HepG2 (cell line): ENCODE data around the gene CAPN10. TPM values are rescaled to one million over a fixed set of nuclear protein-coding genes. Genes with fewer than 3 reads are reported as not detected.

Experiments
- ATAC-seq: fragments of 200-7000 bp; cut with Tn5 transposase; 3 replicates; pipeline ENCODE4 v1.9.1; 2020; ENCODE audit warnings: mild to moderate bottlenecking, moderate library complexity
- BruUV-seq: library from RNA; stranded (reverse); fragments of 400-500 nt; replicated peaks from 2 replicates; lab custom pipeline; 2021; lab: Mats Ljungman, UMichigan
- CTCF ChIA-PET: fragments of 300-600 bp; formaldehyde crosslinking; extraction: SDS; loops from one replicate; lab custom pipeline; 2021; ENCODE audit warnings: low total read pairs, inconsistent platforms, low intra/inter-chr PET ratio; lab: Yijun Ruan, JAX
- POLR2A ChIA-PET: fragments of 350-600 bp; sonication (Branson Sonifier 250); formaldehyde crosslinking; loops from one replicate; lab custom pipeline; 2020; ENCODE audit warnings: antibody characterized with exemption, inconsistent platforms; lab: Yijun Ruan, JAX
- DNase-seq: peaks from one replicate; pipeline ENCODE4 v3.0.0-alpha.2; 2015; ENCODE audit warnings: low spot score
- FAIRE-seq: peaks from 3 replicates; lab custom pipeline; 2011; peaks lifted over from hg19 to GRCh38; lab: Jason Lieb, UNC
- H2AFZ ChIP-seq: one replicate; pipeline ENCODE4 v1.6.1; 2011; ENCODE audit warnings: low read length, inconsistent platforms
- H3K27ac ChIP-seq: fragments of 300-600 bp; 3 replicates; pipeline ENCODE4 v1.8.0; 2011; ENCODE audit warnings: mixed run types, mild to moderate bottlenecking, mixed read lengths, low read length, inconsistent platforms; ENCODE audit not compliant: insufficient read depth; ENCODE audit errors: extremely low read length
- H3K27me3 ChIP-seq, 2 experiments: fragments of 200-600 bp in 1 of 2; 2 replicates in 1 of 2; 3 replicates in 1 of 2; pipeline versions ENCODE4 v1.6.0 to v1.8.0; 2011; ENCODE audit warnings: low read length in 2 of 2, mild to moderate bottlenecking in 2 of 2, moderate library complexity in 2 of 2, inconsistent platforms in 1 of 2; ENCODE audit not compliant: insufficient read depth in 2 of 2, control insufficient read depth in 1 of 2
- H3K36me3 ChIP-seq, 2 experiments: fragments of 200-600 bp in 1 of 2; replicated peaks in 1 of 2; 2 replicates in 1 of 2; 3 replicates in 1 of 2; pipeline versions ENCODE4 v1.5.1 to v1.8.0; 2011; ENCODE audit warnings: low read length in 2 of 2, inconsistent platforms in 1 of 2; ENCODE audit not compliant: insufficient read depth in 2 of 2, control insufficient read depth in 1 of 2
- H3K4me1 ChIP-seq: 2 replicates; pipeline ENCODE4 v1.5.1; 2012; ENCODE audit warnings: low read length, inconsistent platforms; ENCODE audit not compliant: insufficient read depth
- H3K4me2 ChIP-seq: 2 replicates; pipeline ENCODE4 v1.6.0; 2011; ENCODE audit warnings: low read depth, low read length, inconsistent platforms
- H3K4me3 ChIP-seq, 3 experiments: fragments of 200-600 bp in 1 of 3; sonication (generic), shearing (Covaris generic) in 1 of 3; replicated peaks in 1 of 3; 2 replicates each; pipeline ENCODE4 v1.5.1; 2011 to 2016; ENCODE audit warnings: low read length in 3 of 3, inconsistent platforms in 2 of 3, low read depth in 2 of 3, mild to moderate bottlenecking in 2 of 3, control low read depth in 1 of 3, mixed read lengths in 1 of 3; ENCODE audit not compliant: insufficient read depth in 1 of 3
- H3K79me2 ChIP-seq: one replicate; pipeline ENCODE4 v1.6.1; 2011; ENCODE audit warnings: low read length, inconsistent platforms; ENCODE audit not compliant: insufficient read depth
- H3K9ac ChIP-seq: 2 replicates; pipeline ENCODE4 v1.6.0; 2011; ENCODE audit warnings: mild to moderate bottlenecking, low read depth, low read length, inconsistent platforms; ENCODE audit not compliant: insufficient read depth
- H3K9me3 ChIP-seq: 2 replicates; pipeline ENCODE4 v1.5.1; 2012; ENCODE audit warnings: mild to moderate bottlenecking, low read length
- H4K20me1 ChIP-seq: 2 replicates; pipeline ENCODE4 v1.6.0; 2011; ENCODE audit warnings: inconsistent platforms, mild to moderate bottlenecking, low read length, moderate library complexity; ENCODE audit not compliant: insufficient read depth
- MEIS2 ChIP-seq: sonication (generic); formaldehyde crosslinking; IDR thresholded peaks from 2 replicates; pipeline ENCODE4 v1.9.0; 2021; ENCODE audit warnings: mild to moderate bottlenecking, missing genetic modification reagents
- ZFP36L1 ChIP-seq: sonication (generic); formaldehyde crosslinking; IDR thresholded peaks from 2 replicates; pipeline ENCODE4 v1.8.0; 2022; ENCODE audit warnings: mild to moderate bottlenecking, missing genetic modification reagents, moderate library complexity
- ZNF143 ChIP-seq: sonication (generic); formaldehyde crosslinking; IDR thresholded peaks from 2 replicates; pipeline ENCODE4 v1.4.0; 2020; ENCODE audit warnings: missing genetic modification reagents
- ZSCAN21 ChIP-seq: sonication (generic); formaldehyde crosslinking; IDR thresholded peaks from 2 replicates; pipeline ENCODE4 v1.8.0; 2022; ENCODE audit warnings: mild to moderate bottlenecking, missing genetic modification reagents, moderate library complexity, borderline replicate concordance
- ZSCAN31 ChIP-seq: sonication (generic); formaldehyde crosslinking; IDR thresholded peaks from 2 replicates; pipeline ENCODE4 v1.5.0; 2020; ENCODE audit warnings: low read depth, mild to moderate bottlenecking, missing genetic modification reagents
- WGBS: methylation state at CpG from one replicate; pipeline ENCODE4 v1.1.6; 2017; ENCODE audit warnings: low lambda C conversion rate; 5-methylcytosine and 5-hydroxymethylcytosine counted together
- in situ Hi-C: cut with HindIII; loops from 2 replicates; pipeline ENCODE4 v1.10.0; 2017; ENCODE audit warnings: low pct_unique_long_range_greater_than_20kb; ENCODE audit not compliant: extremely low pct_ligation_motif_present
- intact Hi-C: fragments of 100-400 bp; cut with micrococcal nuclease; formaldehyde crosslinking; loops from one replicate; pipeline ENCODE4 v1.10.0; 2022; ENCODE audit not compliant: unreplicated experiment
- polyA plus RNA-seq, 8 experiments: library from polyadenylated mRNA; depleted of rRNA in 3 of 8; stranded (reverse) in 7 of 8; unstranded in 1 of 8; fragments of >200 nt; fragmentation: Illumina TruSeq in 4 of 8; extraction: Trizol in 4 of 8; gene quantifications; 2 replicates each; pipeline versions ENCODE4 v1.2.1 to v1.2.3, GENCODE V29; 2011 to 2016; ENCODE audit warnings: low read depth in 4 of 8, missing spikeins in 1 of 8, mixed read lengths in 1 of 8; ENCODE audit not compliant: insufficient read depth in 1 of 8
- total RNA-seq, 5 experiments: library from RNA; depleted of rRNA; stranded (reverse); fragments of >200 nt; fragmentation: Illumina TruSeq; extraction: Trizol; gene quantifications; 2 replicates each; pipeline ENCODE4 v1.2.3, GENCODE V29; 2016; ENCODE audit warnings: low read depth in 1 of 5
- TF ChIP-seq, protein P1 (sequence below): sonication (generic); formaldehyde crosslinking; IDR thresholded peaks from 2 replicates; pipeline ENCODE4; 2020; ENCODE audit warnings: missing genetic modification reagents, mild to moderate bottlenecking, borderline replicate concordance

Gene CAPN10
- total and polyA plus RNA-seq, 2 of the 13 experiments (the other 11 are each of a cell fraction or from before 2014, with no cell fraction given), result 27.6 to 32.4 TPM

- ATAC-seq (no peak), FAIRE-seq (no peak), DNase-seq (no peak)
- Histone ChIP-seq H3K4me3 (peak overlapping the region; percentile 83 to 90 (median 88)), H4K20me1 (peaks cover 17% of the 10 kb centered on the region; the same call in 1 of the 2 replicates), H2AFZ (no peak overlapping the region), H3K4me2 (peak overlapping the region; percentile 98), H3K27me3 (peaks cover 0 to 4% of the 10 kb centered on the region in 2 experiments; a peak in 1 of 5 replicates), H3K36me3 (peaks cover 7 to 15% of the 10 kb centered on the region in 2 experiments; a peak in 4 of 5 replicates), H3K4me1 (peaks cover 72% of the 10 kb centered on the region), H3K27ac (peak overlapping the region; percentile 89), H3K79me2 (peaks cover 75% of the 10 kb centered on the region), H3K9ac (peak overlapping the region; percentile 98), H3K9me3 (no peaks in the 10 kb centered on the region)
- intact Hi-C loops (no loop called here), in situ Hi-C loops (no loop called here)
- BruUV-seq, result no TSS peak
- TF ChIP-seq, protein P1, sequence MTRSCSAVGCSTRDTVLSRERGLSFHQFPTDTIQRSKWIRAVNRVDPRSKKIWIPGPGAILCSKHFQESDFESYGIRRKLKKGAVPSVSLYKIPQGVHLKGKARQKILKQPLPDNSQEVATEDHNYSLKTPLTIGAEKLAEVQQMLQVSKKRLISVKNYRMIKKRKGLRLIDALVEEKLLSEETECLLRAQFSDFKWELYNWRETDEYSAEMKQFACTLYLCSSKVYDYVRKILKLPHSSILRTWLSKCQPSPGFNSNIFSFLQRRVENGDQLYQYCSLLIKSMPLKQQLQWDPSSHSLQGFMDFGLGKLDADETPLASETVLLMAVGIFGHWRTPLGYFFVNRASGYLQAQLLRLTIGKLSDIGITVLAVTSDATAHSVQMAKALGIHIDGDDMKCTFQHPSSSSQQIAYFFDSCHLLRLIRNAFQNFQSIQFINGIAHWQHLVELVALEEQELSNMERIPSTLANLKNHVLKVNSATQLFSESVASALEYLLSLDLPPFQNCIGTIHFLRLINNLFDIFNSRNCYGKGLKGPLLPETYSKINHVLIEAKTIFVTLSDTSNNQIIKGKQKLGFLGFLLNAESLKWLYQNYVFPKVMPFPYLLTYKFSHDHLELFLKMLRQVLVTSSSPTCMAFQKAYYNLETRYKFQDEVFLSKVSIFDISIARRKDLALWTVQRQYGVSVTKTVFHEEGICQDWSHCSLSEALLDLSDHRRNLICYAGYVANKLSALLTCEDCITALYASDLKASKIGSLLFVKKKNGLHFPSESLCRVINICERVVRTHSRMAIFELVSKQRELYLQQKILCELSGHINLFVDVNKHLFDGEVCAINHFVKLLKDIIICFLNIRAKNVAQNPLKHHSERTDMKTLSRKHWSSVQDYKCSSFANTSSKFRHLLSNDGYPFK, result no peak
- TF ChIP-seq MEIS2 (CRISPR knock-in tag) (no peak), ZNF143 (CRISPR knock-in tag) (no peak), ZSCAN31 (CRISPR knock-in tag) (no peak), ZFP36L1 (0 out of 2 replicates have a peak, but pooled peaks have one; percentile 31), ZSCAN21 (0 out of 2 replicates have a peak, but pooled peaks have one; percentile 44)
- WGBS, result 83% methylated on average over 6 of the region's 6 CpGs
- CTCF ChIA-PET, result no interaction called here
- POLR2A ChIA-PET, result interaction anchor here (5.6 to 6.0 kb wide), 3 partner anchors 19 to 25 kb away, joined by 86 to 149 read pairs (median 147); partner anchors contain the start of genes ANKMY1, DUSP28 and RNPEPL1
Measured at GRCh38 chr2:240585101-240585500, 1.4 kb upstream of the CAPN10 start.
